Smooth muscle cell (in vitro differentiated cells): ENCODE results near the gene KRT222. TPM values are rescaled to one million over a fixed set of nuclear protein-coding genes. Genes with fewer than 3 reads are reported as not detected.

ENCODE experiments used
- DNase-seq: peaks from one replicate; lab custom pipeline; 2025; ENCODE audit not compliant: unreplicated experiment; lab: John Stamatoyannopoulos, UW
- H2AFZ ChIP-seq: fragments of 200-600 bp; sonication (generic); 2 replicates; pipeline ENCODE4 v1.6.0; 2016; ENCODE audit warnings: antibody characterized with exemption, low read depth, mild to moderate bottlenecking
- H3F3A ChIP-seq: fragments of 200-600 bp; sonication (generic); 2 replicates; pipeline ENCODE4 v1.6.0; 2017; ENCODE audit warnings: antibody characterized with exemption, low read depth
- H3K27ac ChIP-seq: fragments of 200-600 bp; sonication (generic); 2 replicates; pipeline ENCODE4 v1.5.1; 2016; ENCODE audit warnings: low read depth, mild to moderate bottlenecking
- H3K27me3 ChIP-seq: fragments of 200-600 bp; sonication (generic); 2 replicates; pipeline ENCODE4 v1.6.1; 2016; ENCODE audit warnings: low read depth, mild to moderate bottlenecking
- H3K36me3 ChIP-seq: fragments of 200-600 bp; sonication (generic); 2 replicates; pipeline ENCODE4 v1.5.1; 2016; ENCODE audit warnings: low read depth
- H3K4me1 ChIP-seq: fragments of 200-600 bp; sonication (generic); 2 replicates; pipeline ENCODE4 v1.5.1; 2016; ENCODE audit warnings: low read depth
- H3K4me2 ChIP-seq: fragments of 200-600 bp; sonication (generic); 2 replicates; pipeline ENCODE4 v1.6.0; 2016; ENCODE audit warnings: mild to moderate bottlenecking
- H3K4me3 ChIP-seq: fragments of 200-600 bp; sonication (generic); 2 replicates; pipeline ENCODE4 v1.5.1; 2016; ENCODE audit warnings: mild to moderate bottlenecking
- H3K79me2 ChIP-seq: fragments of 200-600 bp; sonication (generic); 2 replicates; pipeline ENCODE4 v1.6.0; 2016; ENCODE audit warnings: low read depth, mild to moderate bottlenecking
- H3K9ac ChIP-seq: fragments of 200-600 bp; sonication (generic); 2 replicates; pipeline ENCODE4 v1.6.0; 2016; ENCODE audit warnings: low read depth
- H3K9me3 ChIP-seq: fragments of 200-600 bp; sonication (generic); replicated peaks from 2 replicates; pipeline ENCODE4 v1.5.1; 2016; ENCODE audit warnings: low read depth
- H4K20me1 ChIP-seq: fragments of 200-600 bp; sonication (generic); 2 replicates; pipeline ENCODE4 v1.6.0; 2016; ENCODE audit warnings: low read depth
- WGBS: methylation state at CpG from one replicate; pipeline ENCODE4 v1.1.7; 2016; ENCODE audit warnings: low lambda C conversion rate; 5-methylcytosine and 5-hydroxymethylcytosine counted together
- polyA plus RNA-seq: library from polyadenylated mRNA; unstranded; fragments of >200 nt; fragmentation: Nextera tagmentation; extraction: Ambion mirVana; gene quantifications from 2 replicates; pipeline ENCODE4 v1.2.1, GENCODE V29; 2016
- total RNA-seq: library from RNA; depleted of rRNA; stranded (reverse); fragments of >200 nt; gene quantifications from 2 replicates; pipeline ENCODE4 v1.2.3, GENCODE V29; 2014
- TF ChIP-seq, protein P1 (sequence below): fragments of 200-600 bp; sonication (generic); IDR thresholded peaks from 2 replicates; pipeline ENCODE4 v1.5.1; 2017; ENCODE audit warnings: borderline replicate concordance, mild to moderate bottlenecking, antibody characterized with exemption; ENCODE audit not compliant: insufficient read depth, poor library complexity, severe bottlenecking

KRT222 gene
- total and polyA plus RNA-seq, 2 experiments from 2014 or later: not detected

DNA sequence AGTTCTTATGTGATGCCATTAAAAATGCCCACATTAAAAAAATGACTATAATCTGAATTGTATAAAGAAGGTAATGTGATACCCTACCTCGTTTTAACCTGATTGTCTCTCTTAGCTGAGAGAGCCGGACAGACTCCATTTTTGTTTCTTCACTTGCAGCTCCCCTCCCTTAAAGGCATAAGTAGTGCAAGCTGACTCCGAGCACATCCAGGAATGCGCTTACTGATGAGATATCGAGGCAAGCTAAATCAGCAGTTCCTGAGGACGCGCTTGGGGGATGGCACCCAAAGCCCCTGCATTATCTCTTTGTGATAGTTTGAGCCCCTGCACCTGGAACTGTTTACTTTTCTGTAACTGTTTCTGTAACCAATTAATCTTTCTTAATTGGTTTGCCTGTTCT lies 32.3 kb upstream of the KRT222 start:
- H3K9ac ChIP-seq: no peak overlapping the region
- no peak overlapping the region for H2AFZ ChIP-seq
- peaks cover 5% of the 10 kb centered on the region for H3K27me3 ChIP-seq
- no peaks in the 10 kb centered on the region for H3F3A ChIP-seq
- TF ChIP-seq, protein P1, sequence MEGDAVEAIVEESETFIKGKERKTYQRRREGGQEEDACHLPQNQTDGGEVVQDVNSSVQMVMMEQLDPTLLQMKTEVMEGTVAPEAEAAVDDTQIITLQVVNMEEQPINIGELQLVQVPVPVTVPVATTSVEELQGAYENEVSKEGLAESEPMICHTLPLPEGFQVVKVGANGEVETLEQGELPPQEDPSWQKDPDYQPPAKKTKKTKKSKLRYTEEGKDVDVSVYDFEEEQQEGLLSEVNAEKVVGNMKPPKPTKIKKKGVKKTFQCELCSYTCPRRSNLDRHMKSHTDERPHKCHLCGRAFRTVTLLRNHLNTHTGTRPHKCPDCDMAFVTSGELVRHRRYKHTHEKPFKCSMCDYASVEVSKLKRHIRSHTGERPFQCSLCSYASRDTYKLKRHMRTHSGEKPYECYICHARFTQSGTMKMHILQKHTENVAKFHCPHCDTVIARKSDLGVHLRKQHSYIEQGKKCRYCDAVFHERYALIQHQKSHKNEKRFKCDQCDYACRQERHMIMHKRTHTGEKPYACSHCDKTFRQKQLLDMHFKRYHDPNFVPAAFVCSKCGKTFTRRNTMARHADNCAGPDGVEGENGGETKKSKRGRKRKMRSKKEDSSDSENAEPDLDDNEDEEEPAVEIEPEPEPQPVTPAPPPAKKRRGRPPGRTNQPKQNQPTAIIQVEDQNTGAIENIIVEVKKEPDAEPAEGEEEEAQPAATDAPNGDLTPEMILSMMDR: no peak
- no peak for DNase-seq
- H3K4me1 ChIP-seq: peaks cover 7% of the 10 kb centered on the region
- 46% methylated on average over 7 of the region's 7 CpGs for WGBS
- no peaks in the 10 kb centered on the region for H4K20me1 ChIP-seq
- H3K36me3 ChIP-seq: no peaks in the 10 kb centered on the region
- no peak overlapping the region for H3K27ac ChIP-seq
- no peaks in the 10 kb centered on the region for H3K79me2 ChIP-seq
- H3K4me2 ChIP-seq: no peak overlapping the region
- no peak overlapping the region for H3K4me3 ChIP-seq
- H3K9me3 ChIP-seq: no peaks in the 10 kb centered on the region

DNA sequence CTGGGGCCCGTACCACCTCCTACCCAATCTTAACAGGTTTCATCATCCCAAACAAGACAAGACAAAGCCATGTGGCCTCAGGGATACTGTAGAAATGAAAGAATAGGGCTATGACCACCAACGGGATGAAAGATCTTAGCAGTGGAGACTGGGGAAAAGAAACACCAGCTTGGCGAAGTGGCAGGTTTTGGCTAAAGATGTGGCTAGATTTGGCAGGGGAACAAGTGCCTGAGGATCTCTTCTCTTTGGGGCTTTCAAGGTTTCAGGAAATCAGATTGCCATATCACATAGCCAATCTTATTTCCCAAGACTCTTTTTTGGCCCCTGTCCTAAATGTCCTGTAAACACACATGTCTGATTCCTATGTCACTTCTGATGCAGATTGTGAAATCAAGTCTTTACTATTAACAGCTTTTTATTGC lies 31.7 kb upstream of the KRT222 start:
- Histone ChIP-seq H3K9me3 (no peaks in the 10 kb centered on the region), H3K9ac (no peak overlapping the region), H3K27me3 (peaks cover 5% of the 10 kb centered on the region), H3K4me2 (no peak overlapping the region), H3K79me2 (no peaks in the 10 kb centered on the region), H4K20me1 (no peaks in the 10 kb centered on the region), H2AFZ (no peak overlapping the region), H3K36me3 (no peaks in the 10 kb centered on the region), H3K4me3 (no peak overlapping the region), H3K4me1 (peaks cover 7% of the 10 kb centered on the region), H3K27ac (no peak overlapping the region), H3F3A (no peaks in the 10 kb centered on the region)
- TF ChIP-seq, protein P1: no peak
- DNase-seq: no peak
- 86% methylated on average over 3 of the region's 3 CpGs for WGBS

DNA sequence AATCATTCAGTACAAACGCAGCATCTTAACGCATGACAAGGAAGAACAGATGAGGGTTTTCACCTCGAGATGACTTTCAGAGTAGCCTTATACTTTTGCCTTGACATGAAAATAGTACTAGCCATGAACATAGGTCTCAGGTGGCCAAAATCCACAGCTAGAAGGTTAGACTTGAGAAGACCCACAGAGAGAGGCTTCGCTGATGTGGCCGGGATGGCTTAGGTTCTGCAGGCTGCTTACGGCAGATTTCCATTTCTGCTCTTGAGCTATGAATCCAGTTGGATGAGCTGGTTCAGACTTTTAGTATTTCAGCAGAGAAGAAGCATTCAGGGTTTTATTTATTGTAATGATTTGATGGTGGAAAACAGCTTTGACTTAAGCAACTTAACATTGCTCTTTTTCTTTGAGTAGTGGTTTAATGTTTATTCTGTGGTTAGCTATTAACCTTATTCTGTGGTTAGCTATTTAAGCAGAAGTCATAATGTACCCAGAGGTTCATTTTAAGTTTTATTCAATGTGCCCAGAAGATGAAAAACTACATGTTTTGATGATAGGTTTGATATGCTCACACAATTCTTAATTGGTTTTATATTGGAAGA lies 31.0 kb upstream of the KRT222 start:
- H3K9me3 ChIP-seq: no peaks in the 10 kb centered on the region
- H3K79me2 ChIP-seq: no peaks in the 10 kb centered on the region
- no peak overlapping the region for H3K4me3 ChIP-seq
- WGBS: 91% methylated on average over 6 of the region's 6 CpGs
- H3K9ac ChIP-seq: no peak overlapping the region
- no peaks in the 10 kb centered on the region for H3F3A ChIP-seq
- no peak for DNase-seq
- no peaks in the 10 kb centered on the region for H3K36me3 ChIP-seq
- H3K27ac ChIP-seq: no peak overlapping the region
- H4K20me1 ChIP-seq: no peaks in the 10 kb centered on the region
- no peak overlapping the region for H2AFZ ChIP-seq
- TF ChIP-seq, protein P1: no peak
- H3K4me2 ChIP-seq: no peak overlapping the region
- H3K27me3 ChIP-seq: peaks cover 5% of the 10 kb centered on the region
- peaks cover 7% of the 10 kb centered on the region for H3K4me1 ChIP-seq

DNA sequence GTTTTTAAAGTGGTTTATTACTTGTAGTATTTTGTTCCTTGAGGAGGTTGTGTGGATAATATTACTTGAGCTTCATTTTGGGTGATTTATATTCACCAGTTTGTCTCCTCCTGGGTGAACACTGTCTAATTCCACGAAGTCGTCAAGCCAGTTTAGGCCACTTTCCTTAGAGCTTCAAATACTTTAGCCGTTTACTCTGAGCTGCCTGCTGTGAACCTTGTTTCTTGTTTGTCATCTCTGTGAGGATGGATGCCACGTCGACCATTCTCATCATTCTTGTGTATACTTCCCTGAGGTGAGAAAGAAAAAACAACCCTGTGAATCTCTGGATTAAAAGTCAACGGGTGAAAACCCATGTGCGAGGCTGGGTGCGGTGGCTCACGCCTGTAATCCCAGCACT lies 29.6 kb upstream of the KRT222 start:
- Histone ChIP-seq H2AFZ (no peak overlapping the region), H3K79me2 (no peaks in the 10 kb centered on the region), H3K27ac (no peak overlapping the region), H3K9ac (no peak overlapping the region), H4K20me1 (no peaks in the 10 kb centered on the region), H3K9me3 (no peaks in the 10 kb centered on the region), H3K4me1 (peaks cover 7% of the 10 kb centered on the region), H3K36me3 (no peaks in the 10 kb centered on the region), H3K27me3 (peaks cover 5% of the 10 kb centered on the region), H3K4me2 (no peak overlapping the region), H3K4me3 (no peak overlapping the region), H3F3A (no peaks in the 10 kb centered on the region)
- 71% methylated on average over 9 of the region's 9 CpGs for WGBS
- no peak for DNase-seq
- TF ChIP-seq, protein P1: no peak
